HG03354 (cell line): ENCODE measurements around the gene FOSL1.
A peak's percentile ranks its signal among the peaks of the same experiment; 100 is the strongest.

Experiments used
- ATAC-seq: cut with Tn5 transposase; IDR thresholded peaks from one replicate; pipeline ENCODE4 v1.9.1; 2021; ENCODE audit warnings: mild to moderate bottlenecking; ENCODE audit not compliant: unreplicated experiment, poor library complexity, severe bottlenecking

Gene FOSL1

GRCh38 chr11:65866509-65867283, 33.5 kb downstream of the FOSL1 start:
- no peak for ATAC-seq

- no peak for ATAC-seq
Measured at GRCh38 chr11:65865550-65866172, 34.5 kb downstream of the FOSL1 start.

GRCh38 chr11:65864706-65865471, 35.3 kb downstream of the FOSL1 start:
- ATAC-seq: no peak

- ATAC-seq: no peak
Measured at GRCh38 chr11:65863889-65864705, 36.1 kb downstream of the FOSL1 start.

GRCh38 chr11:65862941-65863888, 37.0 kb downstream of the FOSL1 start:
- no peak for ATAC-seq

GRCh38 chr11:65862191-65862735, 37.9 kb downstream of the FOSL1 start:
- no peak for ATAC-seq

GRCh38 chr11:65861533-65862183, 38.5 kb downstream of the FOSL1 start:
- ATAC-seq: no peak

- no peak for ATAC-seq
Measured at GRCh38 chr11:65861165-65861505, 39.1 kb downstream of the FOSL1 start.

GRCh38 chr11:65860278-65861164, 39.7 kb downstream of the FOSL1 start, which contains the start of gene MUS81:
Gene MUS81, plus strand, starts transcription at chr11:65860433. Its CDS starts 321 bp downstream, at chr11:65860754.
- peak; percentile 35 for ATAC-seq

- no peak for ATAC-seq
Measured at GRCh38 chr11:65859812-65860277, 40.3 kb downstream of the FOSL1 start.

- ATAC-seq: peak; percentile 55
Measured at GRCh38 chr11:65859095-65859811, 40.9 kb downstream of the FOSL1 start.

- no peak for ATAC-seq
Measured at GRCh38 chr11:65858681-65859087, 41.5 kb downstream of the FOSL1 start.

GRCh38 chr11:65857853-65858680, 42.1 kb downstream of the FOSL1 start, which contains the start of gene CFL1:
Gene CFL1, minus strand, starts transcription at chr11:65858180. Its CDS starts 81 bp downstream, at chr11:65858099.
- ATAC-seq: peak; percentile 53

GRCh38 chr11:65857500-65857852, 42.7 kb downstream of the FOSL1 start:
- no peak for ATAC-seq

GRCh38 chr11:65856689-65857499, 43.3 kb downstream of the FOSL1 start:
- peak; percentile 35 for ATAC-seq
